Measurements from ENCODE around the gene CLCA1.

- TF ChIP-seq POLR2A (IDR thresholded peaks at IDR 0.05) (no peak), CTCF (IDR thresholded peaks at IDR 0.05) (no peak)
Measured at GRCh38 chr1:86423873-86424272, 44.9 kb upstream of the CLCA1 start, which contains the start of gene CLCA2.

Measured in lower leg skin (tissue), 3 donors.